CD4-positive, alpha-beta T cell treated with Interleukin-6 at 100 ng/mL for 8 hours (primary cell): ENCODE measurements around the gene KCTD5.

Experiments used
- DNase-seq: peaks from one replicate; pipeline ENCODE4 v3.0.0-alpha.2; 2020; ENCODE audit warnings: mixed read lengths, low spot score

Gene KCTD5

DNA sequence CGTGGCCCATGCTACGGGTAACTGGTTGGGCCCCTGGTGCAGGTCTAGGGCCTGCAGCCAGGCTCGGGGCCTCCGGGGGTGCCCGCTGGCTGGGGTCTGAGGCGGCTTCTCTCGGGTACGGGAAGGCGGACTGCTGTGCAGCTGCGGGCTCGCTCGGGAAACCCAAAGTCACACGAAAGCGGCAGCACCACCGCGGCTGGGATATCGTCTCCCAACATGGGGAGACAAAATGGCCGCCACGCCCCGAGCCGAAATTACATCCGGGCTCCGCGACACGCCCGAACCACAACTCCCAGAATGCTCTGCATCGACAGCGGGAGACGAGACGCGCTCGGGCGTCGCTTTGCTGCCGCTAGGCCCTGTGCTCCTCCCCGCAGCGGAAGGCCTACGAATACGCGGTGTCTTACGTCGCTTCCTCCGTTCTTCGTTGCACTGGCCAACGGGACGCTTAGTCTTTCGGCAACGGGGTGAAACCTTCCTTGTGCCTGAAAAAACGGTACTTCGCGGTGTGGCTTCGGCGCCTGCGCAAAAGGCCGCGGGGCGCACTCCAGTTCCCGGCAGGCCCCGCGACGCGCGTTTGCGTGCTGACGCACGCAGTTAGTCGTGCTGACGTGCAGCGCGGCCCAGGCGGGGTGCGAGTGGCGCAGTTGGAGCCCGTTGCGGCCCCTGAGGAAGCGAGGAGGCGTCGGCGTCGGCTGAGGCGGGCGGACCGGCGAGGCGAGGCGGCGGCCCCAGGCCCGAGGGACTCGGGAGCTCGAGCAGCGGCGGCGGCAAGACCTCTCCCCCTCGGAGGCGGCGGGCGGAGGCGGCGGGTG, 69.9 kb downstream of the KCTD5 start, which contains the start of gene SRRM2:
SRRM2 (plus strand) TSS at position 604 of the 815 bp plus-strand sequence. CDS start 3,727 bp downstream, outside the sequence.
- DNase-seq = peak; percentile 93

DNA sequence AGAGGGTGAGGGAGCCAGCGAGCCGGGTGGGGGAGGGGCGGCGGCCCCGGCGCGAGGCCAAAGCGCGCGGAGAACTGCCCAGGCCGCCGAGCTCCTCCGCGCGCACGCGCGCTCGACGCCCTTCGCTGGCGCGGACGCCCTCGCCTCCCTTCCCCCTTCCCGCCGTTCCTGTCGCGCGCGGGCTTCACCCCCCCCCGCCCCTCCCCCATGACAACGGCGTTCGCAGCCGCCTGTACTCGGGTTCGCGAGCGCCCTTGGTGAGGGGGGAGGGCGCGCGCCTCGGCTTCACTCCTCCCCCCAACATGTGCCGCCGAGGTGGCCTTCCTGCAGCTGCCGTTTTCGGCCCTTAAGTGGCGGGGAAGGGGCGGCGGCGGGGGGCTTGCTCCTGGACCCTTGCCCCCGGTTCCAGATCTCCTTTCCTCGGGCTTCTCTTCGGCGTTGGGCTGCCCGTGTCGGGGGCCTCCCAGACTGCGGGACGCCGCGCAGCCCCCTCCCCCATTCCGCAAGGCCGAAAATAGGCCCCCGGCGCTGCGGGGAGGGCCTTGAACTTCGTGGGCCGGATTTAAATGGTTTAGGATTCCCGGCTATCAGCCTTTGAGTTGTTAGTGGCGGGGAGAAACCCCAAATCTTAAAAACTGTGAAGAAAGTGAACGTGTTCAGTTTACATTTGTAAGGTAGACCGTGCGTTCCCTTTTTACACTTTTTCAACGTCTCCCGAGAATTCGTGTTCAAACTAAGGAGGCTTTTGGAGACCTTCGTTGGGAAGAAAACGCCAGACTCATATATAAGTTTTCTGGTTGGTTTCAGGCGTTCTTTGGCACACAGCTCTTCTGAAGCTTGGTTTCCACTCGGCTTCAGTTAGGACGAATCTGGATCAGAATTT, 70.8 kb downstream of the KCTD5 start:
- peak; percentile 55 for DNase-seq

DNA sequence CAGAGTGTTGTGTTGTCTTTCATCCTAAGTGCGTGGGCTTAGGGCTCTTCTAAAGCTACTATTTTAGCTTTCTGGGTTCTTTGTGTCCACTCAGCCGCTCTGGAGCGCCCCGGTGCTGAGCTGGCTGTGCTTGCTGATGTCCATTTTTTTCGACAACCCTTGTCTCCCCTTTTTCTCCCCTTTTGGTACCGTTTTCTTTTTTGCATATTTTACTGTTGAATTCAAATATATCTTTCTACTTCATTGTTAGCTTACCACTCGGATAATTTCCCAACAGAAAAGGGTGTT, 71.4 kb downstream of the KCTD5 start:
- no peak for DNase-seq

- no peak for DNase-seq
Measured at GRCh38 chr16:2755158-2755557, 72.8 kb downstream of the KCTD5 start.

- DNase-seq = no peak
Measured at GRCh38 chr16:2756288-2757015, 74.1 kb downstream of the KCTD5 start.

DNA sequence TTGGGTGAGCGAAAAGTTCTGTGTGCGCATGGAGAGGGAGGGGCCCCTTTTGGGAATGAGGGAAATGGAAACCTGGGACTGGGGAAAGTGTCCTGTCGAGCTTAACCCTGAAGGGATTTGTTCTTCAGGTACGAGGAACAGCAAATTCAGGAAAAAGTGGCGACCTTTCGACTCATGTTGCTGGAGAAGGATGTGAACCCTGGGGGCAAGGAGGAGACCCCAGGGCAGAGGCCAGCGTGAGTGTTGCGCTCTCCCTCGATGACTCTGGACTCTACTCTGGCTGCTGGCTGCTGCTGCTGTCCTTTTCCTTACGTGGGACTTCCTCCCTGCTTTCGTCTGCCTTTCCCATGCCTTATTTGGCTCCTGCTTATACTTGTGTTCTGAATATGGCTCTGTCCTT, 75.0 kb downstream of the KCTD5 start:
- no peak for DNase-seq
